GM13976 (cell line): ENCODE measurements around the gene ACSL1.

ENCODE experiments used
- DNase-seq: peaks from one replicate; pipeline ENCODE4 v3.0.0; 2012; ENCODE audit warnings: low spot score
- in situ Hi-C: fragments of 300-500 bp; cut with MboI; formaldehyde crosslinking; loops from one replicate; pipeline ENCODE4 v1.12.0; 2022; ENCODE audit warnings: low sequenced_read_pairs, mixed read lengths, inconsistent platforms; ENCODE audit not compliant: unreplicated experiment
- TF ChIP-seq, protein P1 (sequence below): IDR thresholded peaks from 2 replicates; pipeline ENCODE4 v1.5.1; 2012; ENCODE audit warnings: borderline replicate concordance, mild to moderate bottlenecking; ENCODE audit not compliant: insufficient read depth; ENCODE audit errors: extremely low read depth, missing control alignments, control extremely low read depth

Gene ACSL1

DNA sequence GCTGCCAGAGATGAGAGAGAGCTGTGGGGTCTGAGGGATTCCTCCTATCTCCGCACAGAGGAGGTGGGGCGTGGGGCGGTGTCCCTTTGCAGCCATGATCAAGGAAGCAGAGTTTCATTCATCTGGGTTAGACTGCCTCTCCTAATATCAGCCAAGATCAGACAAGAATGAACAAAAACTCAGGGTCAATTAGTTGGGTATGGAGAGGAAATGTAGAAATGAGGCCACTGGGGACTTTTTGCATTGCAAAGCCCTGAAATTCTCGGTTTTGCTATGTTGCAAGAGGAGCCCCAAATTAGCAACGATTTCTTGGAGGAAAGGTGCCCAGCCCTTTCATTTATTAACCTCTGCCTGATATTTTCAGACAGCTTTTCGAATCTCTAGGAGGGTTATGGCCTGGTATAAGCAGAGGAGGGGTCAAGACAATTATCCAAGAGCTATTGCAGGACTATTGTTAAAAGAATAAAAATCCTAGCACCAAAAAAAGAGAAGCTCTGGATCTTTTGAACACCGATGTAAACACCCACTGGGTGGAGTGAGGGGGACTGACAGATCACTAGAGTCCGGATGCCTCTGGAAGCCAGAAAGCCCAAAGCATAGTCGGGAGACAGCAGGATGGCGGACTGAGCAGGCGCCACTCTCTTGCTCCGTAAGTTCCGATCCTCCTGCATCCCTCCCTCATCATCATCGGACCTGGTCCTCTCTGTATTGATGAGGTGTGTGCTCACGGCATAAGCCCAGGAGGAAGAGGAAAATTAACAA is 34.4 kb upstream of the ACSL1 start:
- TF ChIP-seq, protein P1, sequence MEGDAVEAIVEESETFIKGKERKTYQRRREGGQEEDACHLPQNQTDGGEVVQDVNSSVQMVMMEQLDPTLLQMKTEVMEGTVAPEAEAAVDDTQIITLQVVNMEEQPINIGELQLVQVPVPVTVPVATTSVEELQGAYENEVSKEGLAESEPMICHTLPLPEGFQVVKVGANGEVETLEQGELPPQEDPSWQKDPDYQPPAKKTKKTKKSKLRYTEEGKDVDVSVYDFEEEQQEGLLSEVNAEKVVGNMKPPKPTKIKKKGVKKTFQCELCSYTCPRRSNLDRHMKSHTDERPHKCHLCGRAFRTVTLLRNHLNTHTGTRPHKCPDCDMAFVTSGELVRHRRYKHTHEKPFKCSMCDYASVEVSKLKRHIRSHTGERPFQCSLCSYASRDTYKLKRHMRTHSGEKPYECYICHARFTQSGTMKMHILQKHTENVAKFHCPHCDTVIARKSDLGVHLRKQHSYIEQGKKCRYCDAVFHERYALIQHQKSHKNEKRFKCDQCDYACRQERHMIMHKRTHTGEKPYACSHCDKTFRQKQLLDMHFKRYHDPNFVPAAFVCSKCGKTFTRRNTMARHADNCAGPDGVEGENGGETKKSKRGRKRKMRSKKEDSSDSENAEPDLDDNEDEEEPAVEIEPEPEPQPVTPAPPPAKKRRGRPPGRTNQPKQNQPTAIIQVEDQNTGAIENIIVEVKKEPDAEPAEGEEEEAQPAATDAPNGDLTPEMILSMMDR: no peak
- in situ Hi-C loops: no loop called here
- DNase-seq: peak; percentile 47

DNA sequence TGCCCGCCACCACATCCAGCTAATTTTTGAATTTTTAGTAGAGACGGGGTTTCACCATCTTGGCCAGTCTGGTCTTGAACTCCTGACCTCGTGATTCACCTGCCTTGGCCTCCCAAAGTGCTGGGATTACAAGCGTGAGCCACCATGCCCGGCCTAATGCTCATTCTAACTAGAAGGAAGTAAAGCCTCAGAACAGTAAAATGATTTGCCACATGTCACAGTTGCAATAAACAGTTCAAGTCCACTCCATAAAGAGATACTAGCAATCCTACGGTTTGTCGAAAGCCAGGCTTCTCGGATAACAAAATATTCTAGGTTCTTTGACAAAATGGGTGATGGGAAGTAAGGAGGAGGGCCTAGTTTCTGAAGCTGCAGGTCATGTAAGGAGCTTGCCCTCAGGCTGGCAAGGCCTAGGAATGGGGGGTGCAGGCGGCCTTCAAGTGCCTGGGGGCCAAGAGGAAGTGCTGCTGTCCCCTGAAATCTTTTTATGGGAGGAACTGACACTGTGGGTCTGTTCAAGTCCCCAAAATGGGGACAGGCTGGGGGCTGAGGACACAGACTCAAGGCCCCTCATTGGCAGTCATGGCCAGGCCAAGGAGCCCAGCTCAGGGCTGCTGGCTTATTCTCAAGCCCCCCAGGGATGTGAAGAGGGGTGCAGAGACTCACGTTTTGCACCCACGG is 31.8 kb upstream of the ACSL1 start:
- TF ChIP-seq, protein P1: no peak
- in situ Hi-C loops: no loop called here
- no peak for DNase-seq

DNA sequence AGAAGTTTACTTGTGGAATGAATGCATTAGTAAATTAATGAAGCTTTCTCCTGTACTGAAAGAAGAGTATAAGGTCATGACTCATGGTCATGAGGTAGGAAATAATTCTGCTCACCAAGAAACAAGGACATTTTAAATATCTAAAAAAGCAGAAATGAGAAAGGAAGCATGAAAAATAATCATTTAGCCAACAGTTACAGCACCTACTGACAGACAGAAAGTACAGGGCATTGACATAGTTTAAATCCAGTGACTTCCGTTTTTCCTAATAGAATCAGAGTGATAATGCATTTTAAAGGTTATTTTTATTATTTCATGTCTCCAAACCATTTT is 30.5 kb upstream of the ACSL1 start:
- peak; percentile 44 for DNase-seq
- TF ChIP-seq, protein P1: no peak
- in situ Hi-C loops: no loop called here

DNA sequence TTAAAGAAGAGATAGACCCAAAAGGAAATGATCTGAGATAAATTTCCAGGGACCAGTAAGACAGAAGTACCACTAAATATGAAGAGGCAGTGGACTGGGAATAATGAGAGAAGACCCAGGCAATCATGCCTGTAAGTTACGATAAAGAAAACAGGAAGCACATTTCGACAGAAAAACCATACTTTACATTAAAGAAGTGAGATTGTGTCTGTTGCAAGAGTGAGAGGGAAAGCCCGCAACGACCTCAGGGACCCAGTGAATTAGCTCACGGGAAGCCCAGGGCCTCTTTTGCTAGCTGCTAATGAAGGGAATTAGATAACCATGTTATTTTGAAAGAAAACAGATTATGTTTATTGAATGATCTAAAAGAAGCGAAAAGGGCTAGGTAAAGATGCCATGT is 28.9 kb upstream of the ACSL1 start:
- in situ Hi-C loops: no loop called here
- TF ChIP-seq, protein P1: no peak
- DNase-seq: peak; percentile 57

DNA sequence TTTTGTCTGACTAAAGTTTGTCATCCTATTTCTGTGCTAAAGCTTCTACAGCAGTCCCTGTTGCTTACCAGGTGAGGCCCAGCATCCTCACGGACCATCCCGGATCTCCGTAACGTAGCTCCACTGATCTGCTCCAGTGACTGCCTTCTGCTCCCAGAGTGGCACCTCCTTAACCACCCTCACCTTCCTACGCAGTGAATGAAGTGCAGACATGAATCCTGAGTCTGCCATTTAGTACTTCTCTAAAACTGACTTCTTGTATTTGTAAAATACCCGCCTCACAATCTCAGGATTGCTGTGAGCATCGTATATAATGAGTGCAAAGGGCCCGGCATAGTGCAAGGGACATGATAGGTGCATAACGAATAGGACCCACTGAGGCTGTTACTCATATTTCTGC is 27.7 kb upstream of the ACSL1 start:
- in situ Hi-C loops: no loop called here
- no peak for DNase-seq
- TF ChIP-seq, protein P1: no peak

DNA sequence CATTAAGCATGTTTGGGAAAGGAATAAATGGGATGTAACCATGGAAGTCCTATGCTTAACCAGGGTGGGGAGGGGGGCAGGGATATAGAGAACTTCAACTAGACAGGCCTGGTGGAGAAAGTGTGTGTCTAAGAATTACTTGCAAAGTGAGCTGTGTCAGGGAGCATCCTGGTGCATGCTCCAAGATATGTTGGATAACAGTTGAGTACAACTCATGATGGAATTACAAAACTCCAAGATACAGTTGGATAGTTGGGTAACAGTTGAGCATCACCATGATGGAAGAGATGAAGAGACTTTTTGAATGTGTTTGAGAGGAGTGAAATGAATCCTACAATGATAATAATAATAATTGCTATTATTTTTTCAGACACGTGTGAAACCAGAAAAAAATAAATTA is 26.1 kb upstream of the ACSL1 start:
- DNase-seq: no peak
- TF ChIP-seq, protein P1: no peak
- in situ Hi-C loops: no loop called here
